Measurements from ENCODE around the gene TMEM59.
"Not testable (repeated sequence)": the region's sequence is repeated elsewhere in the genome, so short reads cannot be mapped to it uniquely, and the experiment has no call there.

Gene TMEM59

GRCh38 chr1:54003750-54004480 is 49.1 kb downstream of the TMEM59 start:
- H3K36me3 ChIP-seq (ENCODE audit: control insufficient read depth in 1 of 2, insufficient read depth in 2 of 2, low read length in 2 of 2); H3K9ac ChIP-seq (ENCODE audit: low read depth in 1 of 2, low read length in 2 of 2); H3K27ac ChIP-seq (ENCODE audit: low read depth, low read length); H3K4me3 ChIP-seq (ENCODE audit: low read depth in 1 of 2, low read length in 2 of 2); H3K9me3 ChIP-seq (ENCODE audit: control insufficient read depth in 1 of 2, low read length in 2 of 2); H3K27me3 ChIP-seq (ENCODE audit: control insufficient read depth in 1 of 2, insufficient read depth in 2 of 2, low read length in 2 of 2); H3K4me1 ChIP-seq (ENCODE audit: control insufficient read depth in 1 of 2, insufficient read depth in 2 of 2, low read length in 2 of 2): not testable (repeated sequence)

- no peak overlapping the region for H3K27ac ChIP-seq (ENCODE audit: low read depth, low read length)
Observed at GRCh38 chr1:54003249-54003646, 49.8 kb downstream of the TMEM59 start.

GRCh38 chr1:54002544-54003248 is 50.3 kb downstream of the TMEM59 start:
- Histone ChIP-seq H3K4me3 (ENCODE audit: low read depth in 1 of 2, low read length in 2 of 2) (no peak overlapping the region), H3K36me3 (ENCODE audit: control insufficient read depth in 1 of 2, insufficient read depth in 2 of 2, low read length in 2 of 2) (no peaks in the 10 kb centered on the region), H3K9ac (ENCODE audit: low read depth in 1 of 2, low read length in 2 of 2) (no peak overlapping the region), H3K9me3 (ENCODE audit: control insufficient read depth in 1 of 2, low read length in 2 of 2) (no peaks in the 10 kb centered on the region), H3K27me3 (ENCODE audit: control insufficient read depth in 1 of 2, insufficient read depth in 2 of 2, low read length in 2 of 2) (peaks cover 0 to 4% of the 10 kb centered on the region in 2 donors), H3K4me1 (ENCODE audit: control insufficient read depth in 1 of 2, insufficient read depth in 2 of 2, low read length in 2 of 2) (no peaks in the 10 kb centered on the region), H3K27ac (ENCODE audit: low read depth, low read length) (no peak overlapping the region)

More at GRCh38 chr1:54003249-54003646, 49.8 kb downstream of the TMEM59 start:
- H3K4me1 ChIP-seq (ENCODE audit: control insufficient read depth in 1 of 2, insufficient read depth in 2 of 2, low read length in 2 of 2), result no peaks in the 10 kb centered on the region
- H3K9ac ChIP-seq (ENCODE audit: low read depth in 1 of 2, low read length in 2 of 2), result no peak overlapping the region
- no peaks in the 10 kb centered on the region for H3K36me3 ChIP-seq (ENCODE audit: control insufficient read depth in 1 of 2, insufficient read depth in 2 of 2, low read length in 2 of 2)
- H3K27me3 ChIP-seq (ENCODE audit: control insufficient read depth in 1 of 2, insufficient read depth in 2 of 2, low read length in 2 of 2), result peaks cover 0 to 4% of the 10 kb centered on the region in 2 donors
- no peaks in the 10 kb centered on the region for H3K9me3 ChIP-seq (ENCODE audit: control insufficient read depth in 1 of 2, low read length in 2 of 2)
- H3K4me3 ChIP-seq (ENCODE audit: low read depth in 1 of 2, low read length in 2 of 2), result no peak overlapping the region

GRCh38 chr1:54001591-54001990 is 51.4 kb downstream of the TMEM59 start:
- Histone ChIP-seq H3K27ac (ENCODE audit: low read depth, low read length) (no peak overlapping the region), H3K36me3 (ENCODE audit: control insufficient read depth in 1 of 2, insufficient read depth in 2 of 2, low read length in 2 of 2) (no peaks in the 10 kb centered on the region), H3K4me1 (ENCODE audit: control insufficient read depth in 1 of 2, insufficient read depth in 2 of 2, low read length in 2 of 2) (no peaks in the 10 kb centered on the region), H3K9me3 (ENCODE audit: control insufficient read depth in 1 of 2, low read length in 2 of 2) (no peaks in the 10 kb centered on the region), H3K4me3 (ENCODE audit: low read depth in 1 of 2, low read length in 2 of 2) (no peak overlapping the region), H3K9ac (ENCODE audit: low read depth in 1 of 2, low read length in 2 of 2) (no peak overlapping the region), H3K27me3 (ENCODE audit: control insufficient read depth in 1 of 2, insufficient read depth in 2 of 2, low read length in 2 of 2) (peaks cover 0 to 4% of the 10 kb centered on the region in 2 donors)

- H3K36me3 ChIP-seq (ENCODE audit: control insufficient read depth in 1 of 2, insufficient read depth in 2 of 2, low read length in 2 of 2), result no peaks in the 10 kb centered on the region
- no peaks in the 10 kb centered on the region for H3K27me3 ChIP-seq (ENCODE audit: control insufficient read depth in 1 of 2, insufficient read depth in 2 of 2, low read length in 2 of 2)
- H3K27ac ChIP-seq (ENCODE audit: low read depth, low read length), result no peak overlapping the region
- no peaks in the 10 kb centered on the region for H3K9me3 ChIP-seq (ENCODE audit: control insufficient read depth in 1 of 2, low read length in 2 of 2)
- no peak overlapping the region for H3K9ac ChIP-seq (ENCODE audit: low read depth in 1 of 2, low read length in 2 of 2)
- no peak overlapping the region for H3K4me3 ChIP-seq (ENCODE audit: low read depth in 1 of 2, low read length in 2 of 2)
- no peaks in the 10 kb centered on the region for H3K4me1 ChIP-seq (ENCODE audit: control insufficient read depth in 1 of 2, insufficient read depth in 2 of 2, low read length in 2 of 2)
Observed at GRCh38 chr1:53999920-54000319, 53.1 kb downstream of the TMEM59 start.

- no peak overlapping the region for H3K4me3 ChIP-seq (ENCODE audit: low read depth in 1 of 2, low read length in 2 of 2)
- H3K4me1 ChIP-seq (ENCODE audit: control insufficient read depth in 1 of 2, insufficient read depth in 2 of 2, low read length in 2 of 2), result no peaks in the 10 kb centered on the region
- no peaks in the 10 kb centered on the region for H3K27me3 ChIP-seq (ENCODE audit: control insufficient read depth in 1 of 2, insufficient read depth in 2 of 2, low read length in 2 of 2)
- no peak overlapping the region for H3K27ac ChIP-seq (ENCODE audit: low read depth, low read length)
- no peak overlapping the region for H3K9ac ChIP-seq (ENCODE audit: low read depth in 1 of 2, low read length in 2 of 2)
- no peaks in the 10 kb centered on the region for H3K9me3 ChIP-seq (ENCODE audit: control insufficient read depth in 1 of 2, low read length in 2 of 2)
- H3K36me3 ChIP-seq (ENCODE audit: control insufficient read depth in 1 of 2, insufficient read depth in 2 of 2, low read length in 2 of 2), result no peaks in the 10 kb centered on the region
Observed at GRCh38 chr1:53998223-53998622, 54.8 kb downstream of the TMEM59 start.

- Histone ChIP-seq H3K9ac (ENCODE audit: low read depth in 1 of 2, low read length in 2 of 2) (no peak overlapping the region), H3K27ac (ENCODE audit: low read depth, low read length) (no peak overlapping the region), H3K4me3 (ENCODE audit: low read depth in 1 of 2, low read length in 2 of 2) (no peak overlapping the region), H3K27me3 (ENCODE audit: control insufficient read depth in 1 of 2, insufficient read depth in 2 of 2, low read length in 2 of 2) (no peaks in the 10 kb centered on the region), H3K4me1 (ENCODE audit: control insufficient read depth in 1 of 2, insufficient read depth in 2 of 2, low read length in 2 of 2) (no peaks in the 10 kb centered on the region), H3K9me3 (ENCODE audit: control insufficient read depth in 1 of 2, low read length in 2 of 2) (no peaks in the 10 kb centered on the region), H3K36me3 (ENCODE audit: control insufficient read depth in 1 of 2, insufficient read depth in 2 of 2, low read length in 2 of 2) (no peaks in the 10 kb centered on the region)
Observed at GRCh38 chr1:53995683-53996082, 57.3 kb downstream of the TMEM59 start.

GRCh38 chr1:53994516-53994915 is 58.5 kb downstream of the TMEM59 start:
- H3K27ac ChIP-seq (ENCODE audit: low read depth, low read length); H3K36me3 ChIP-seq (ENCODE audit: control insufficient read depth in 1 of 2, insufficient read depth in 2 of 2, low read length in 2 of 2); H3K27me3 ChIP-seq (ENCODE audit: control insufficient read depth in 1 of 2, insufficient read depth in 2 of 2, low read length in 2 of 2); H3K9ac ChIP-seq (ENCODE audit: low read depth in 1 of 2, low read length in 2 of 2); H3K9me3 ChIP-seq (ENCODE audit: control insufficient read depth in 1 of 2, low read length in 2 of 2); H3K4me3 ChIP-seq (ENCODE audit: low read depth in 1 of 2, low read length in 2 of 2); H3K4me1 ChIP-seq (ENCODE audit: control insufficient read depth in 1 of 2, insufficient read depth in 2 of 2, low read length in 2 of 2): not testable (repeated sequence)

- Histone ChIP-seq H3K9me3 (ENCODE audit: control insufficient read depth in 1 of 2, low read length in 2 of 2) (no peaks in the 10 kb centered on the region), H3K27ac (ENCODE audit: low read depth, low read length) (no peak overlapping the region), H3K9ac (ENCODE audit: low read depth in 1 of 2, low read length in 2 of 2) (no peak overlapping the region), H3K4me1 (ENCODE audit: control insufficient read depth in 1 of 2, insufficient read depth in 2 of 2, low read length in 2 of 2) (no peaks in the 10 kb centered on the region), H3K36me3 (ENCODE audit: control insufficient read depth in 1 of 2, insufficient read depth in 2 of 2, low read length in 2 of 2) (no peaks in the 10 kb centered on the region), H3K4me3 (ENCODE audit: low read depth in 1 of 2, low read length in 2 of 2) (no peak overlapping the region), H3K27me3 (ENCODE audit: control insufficient read depth in 1 of 2, insufficient read depth in 2 of 2, low read length in 2 of 2) (no peaks in the 10 kb centered on the region)
Observed at GRCh38 chr1:53992085-53992874, 60.7 kb downstream of the TMEM59 start.

- H3K4me1 ChIP-seq (ENCODE audit: control insufficient read depth in 1 of 2, insufficient read depth in 2 of 2, low read length in 2 of 2), result peaks cover 0 to 2% of the 10 kb centered on the region in 2 donors
- H3K9ac ChIP-seq (ENCODE audit: low read depth in 1 of 2, low read length in 2 of 2), result no peak overlapping the region
- no peak overlapping the region for H3K27ac ChIP-seq (ENCODE audit: low read depth, low read length)
- H3K36me3 ChIP-seq (ENCODE audit: control insufficient read depth in 1 of 2, insufficient read depth in 2 of 2, low read length in 2 of 2), result no peaks in the 10 kb centered on the region
- H3K27me3 ChIP-seq (ENCODE audit: control insufficient read depth in 1 of 2, insufficient read depth in 2 of 2, low read length in 2 of 2), result no peaks in the 10 kb centered on the region
- no peaks in the 10 kb centered on the region for H3K9me3 ChIP-seq (ENCODE audit: control insufficient read depth in 1 of 2, low read length in 2 of 2)
- no peak overlapping the region for H3K4me3 ChIP-seq (ENCODE audit: low read depth in 1 of 2, low read length in 2 of 2)
Observed at GRCh38 chr1:53987880-53988279, 65.1 kb downstream of the TMEM59 start.

Data from duodenal mucosa (tissue), 2 donors.